ENCODE results near the gene SYNE3.

GRCh38 chr14:95535226-95536021 lies 19.0 kb upstream of the SYNE3 start:
- no peak for TF ChIP-seq CREM (IDR thresholded peaks at IDR 0.05; ENCODE audit: low read depth)
- no peak for TF ChIP-seq ETV6 (conservative IDR thresholded peaks at IDR 0.05 in 1 of 2, IDR thresholded peaks at IDR 0.05 in 1 of 2; ENCODE audit: borderline replicate concordance in 1 of 2, low read depth in 1 of 2)
- no peak for TF ChIP-seq POU2F2 (IDR thresholded peaks at IDR 0.05; ENCODE audit: borderline replicate concordance, low read depth, low read length)
- TF ChIP-seq, protein P1, sequence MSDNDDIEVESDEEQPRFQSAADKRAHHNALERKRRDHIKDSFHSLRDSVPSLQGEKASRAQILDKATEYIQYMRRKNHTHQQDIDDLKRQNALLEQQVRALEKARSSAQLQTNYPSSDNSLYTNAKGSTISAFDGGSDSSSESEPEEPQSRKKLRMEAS (IDR thresholded peaks at IDR 0.05; ENCODE audit: low read depth, low read length) = no peak
- TF ChIP-seq CEBPB (IDR thresholded peaks at IDR 0.05; ENCODE audit: borderline replicate concordance in 1 of 2, low read depth in 2 of 2, low read length in 2 of 2) = no peak
- no peak for TF ChIP-seq CTCF (IDR thresholded peaks at IDR 0.05 in 2 of 3, conservative IDR thresholded peaks at IDR 0.05 in 1 of 3; ENCODE audit: control insufficient read depth in 2 of 3, extremely low read depth in 1 of 3, insufficient read depth in 1 of 3, low read depth in 3 of 3, low read length in 3 of 3)
- no peak for TF ChIP-seq POLR2A (IDR thresholded peaks at IDR 0.05; ENCODE audit: low read depth, low read length)
- TF ChIP-seq MEF2B (IDR thresholded peaks at IDR 0.05; ENCODE audit: partially characterized antibody, poor library complexity, severe bottlenecking) = no peak

Data from GM12878 (cell line).